ENCODE measurements around the gene ST6GAL1. TPM values are rescaled to one million over a fixed set of nuclear protein-coding genes. Genes with fewer than 3 reads are reported as not detected.

ST6GAL1 gene
- total and polyA plus RNA-seq, 2 of the 13 experiments (the other 11 are each of a cell fraction or from before 2014, with no cell fraction given): 79.9 to 164 TPM

DNA sequence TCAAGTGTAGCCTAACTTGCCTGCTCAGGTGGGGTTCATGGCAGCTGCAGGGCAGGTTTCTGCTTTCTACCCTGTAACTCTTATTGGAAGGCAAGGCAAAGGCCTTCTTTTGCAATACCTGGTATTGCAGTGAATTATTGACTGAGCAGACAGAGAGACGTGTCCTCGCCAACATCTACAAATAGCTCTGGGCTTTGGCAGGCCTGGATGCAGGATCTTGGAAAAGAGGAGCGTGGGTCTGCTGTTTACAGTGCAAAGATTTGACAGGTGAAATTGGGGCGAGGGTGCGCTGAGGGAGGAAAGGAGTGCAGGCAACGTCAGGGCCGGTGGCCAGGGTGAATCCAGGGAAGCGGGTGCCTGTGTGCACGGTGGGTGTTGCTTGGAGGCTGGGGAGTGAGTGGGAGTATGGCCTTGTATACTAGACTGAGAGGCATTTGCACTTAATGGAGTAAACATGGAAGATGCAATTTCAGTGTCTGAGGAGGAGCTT is 44.5 kb downstream of the ST6GAL1 start (continued):
- TF ChIP-seq, protein P1, sequence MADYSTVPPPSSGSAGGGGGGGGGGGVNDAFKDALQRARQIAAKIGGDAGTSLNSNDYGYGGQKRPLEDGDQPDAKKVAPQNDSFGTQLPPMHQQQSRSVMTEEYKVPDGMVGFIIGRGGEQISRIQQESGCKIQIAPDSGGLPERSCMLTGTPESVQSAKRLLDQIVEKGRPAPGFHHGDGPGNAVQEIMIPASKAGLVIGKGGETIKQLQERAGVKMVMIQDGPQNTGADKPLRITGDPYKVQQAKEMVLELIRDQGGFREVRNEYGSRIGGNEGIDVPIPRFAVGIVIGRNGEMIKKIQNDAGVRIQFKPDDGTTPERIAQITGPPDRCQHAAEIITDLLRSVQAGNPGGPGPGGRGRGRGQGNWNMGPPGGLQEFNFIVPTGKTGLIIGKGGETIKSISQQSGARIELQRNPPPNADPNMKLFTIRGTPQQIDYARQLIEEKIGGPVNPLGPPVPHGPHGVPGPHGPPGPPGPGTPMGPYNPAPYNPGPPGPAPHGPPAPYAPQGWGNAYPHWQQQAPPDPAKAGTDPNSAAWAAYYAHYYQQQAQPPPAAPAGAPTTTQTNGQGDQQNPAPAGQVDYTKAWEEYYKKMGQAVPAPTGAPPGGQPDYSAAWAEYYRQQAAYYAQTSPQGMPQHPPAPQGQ (CRISPR knock-in tag; IDR thresholded peaks at IDR 0.05; ENCODE audit: borderline replicate concordance): no peak
- TF ChIP-seq MEIS1 (CRISPR knock-in tag; IDR thresholded peaks at IDR 0.05; ENCODE audit: borderline replicate concordance): peak; percentile 90; the same call in 1 of the 2 replicates
- no peak for TF ChIP-seq SMAD1 (CRISPR knock-in tag; IDR thresholded peaks at IDR 0.05; ENCODE audit: borderline replicate concordance, low read depth)
- TF ChIP-seq, protein P2, sequence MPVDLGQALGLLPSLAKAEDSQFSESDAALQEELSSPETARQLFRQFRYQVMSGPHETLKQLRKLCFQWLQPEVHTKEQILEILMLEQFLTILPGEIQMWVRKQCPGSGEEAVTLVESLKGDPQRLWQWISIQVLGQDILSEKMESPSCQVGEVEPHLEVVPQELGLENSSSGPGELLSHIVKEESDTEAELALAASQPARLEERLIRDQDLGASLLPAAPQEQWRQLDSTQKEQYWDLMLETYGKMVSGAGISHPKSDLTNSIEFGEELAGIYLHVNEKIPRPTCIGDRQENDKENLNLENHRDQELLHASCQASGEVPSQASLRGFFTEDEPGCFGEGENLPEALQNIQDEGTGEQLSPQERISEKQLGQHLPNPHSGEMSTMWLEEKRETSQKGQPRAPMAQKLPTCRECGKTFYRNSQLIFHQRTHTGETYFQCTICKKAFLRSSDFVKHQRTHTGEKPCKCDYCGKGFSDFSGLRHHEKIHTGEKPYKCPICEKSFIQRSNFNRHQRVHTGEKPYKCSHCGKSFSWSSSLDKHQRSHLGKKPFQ (CRISPR knock-in tag; IDR thresholded peaks at IDR 0.05; ENCODE audit: insufficient replicate concordance): no peak
- no peak for TF ChIP-seq PAWR (CRISPR knock-in tag; IDR thresholded peaks at IDR 0.05; ENCODE audit: borderline replicate concordance)
- TF ChIP-seq, protein P3, sequence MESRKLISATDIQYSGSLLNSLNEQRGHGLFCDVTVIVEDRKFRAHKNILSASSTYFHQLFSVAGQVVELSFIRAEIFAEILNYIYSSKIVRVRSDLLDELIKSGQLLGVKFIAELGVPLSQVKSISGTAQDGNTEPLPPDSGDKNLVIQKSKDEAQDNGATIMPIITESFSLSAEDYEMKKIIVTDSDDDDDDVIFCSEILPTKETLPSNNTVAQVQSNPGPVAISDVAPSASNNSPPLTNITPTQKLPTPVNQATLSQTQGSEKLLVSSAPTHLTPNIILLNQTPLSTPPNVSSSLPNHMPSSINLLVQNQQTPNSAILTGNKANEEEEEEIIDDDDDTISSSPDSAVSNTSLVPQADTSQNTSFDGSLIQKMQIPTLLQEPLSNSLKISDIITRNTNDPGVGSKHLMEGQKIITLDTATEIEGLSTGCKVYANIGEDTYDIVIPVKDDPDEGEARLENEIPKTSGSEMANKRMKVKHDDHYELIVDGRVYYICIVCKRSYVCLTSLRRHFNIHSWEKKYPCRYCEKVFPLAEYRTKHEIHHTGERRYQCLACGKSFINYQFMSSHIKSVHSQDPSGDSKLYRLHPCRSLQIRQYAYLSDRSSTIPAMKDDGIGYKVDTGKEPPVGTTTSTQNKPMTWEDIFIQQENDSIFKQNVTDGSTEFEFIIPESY (CRISPR knock-in tag; IDR thresholded peaks at IDR 0.05): 0 out of 2 replicates have a peak, but pooled peaks have one; percentile 47
- TF ChIP-seq KDM1A (CRISPR knock-in tag; IDR thresholded peaks at IDR 0.05): no peak
- peak; percentile 75; the same call in 1 of the 2 replicates for TF ChIP-seq IRF2 (CRISPR knock-in tag; IDR thresholded peaks at IDR 0.05)
- TF ChIP-seq ZSCAN29 (CRISPR knock-in tag; conservative IDR thresholded peaks at IDR 0.05): peak; percentile 85; the same call in 1 of the 2 replicates
- no peak for TF ChIP-seq ZKSCAN5 (CRISPR knock-in tag; IDR thresholded peaks at IDR 0.05)
- no peak for TF ChIP-seq ZSCAN20 (CRISPR knock-in tag; IDR thresholded peaks at IDR 0.05; ENCODE audit: borderline replicate concordance)
- peak; percentile 90 for TF ChIP-seq ZEB1 (IDR thresholded peaks at IDR 0.05; ENCODE audit: insufficient replicate concordance, low read depth)
- no peak for TF ChIP-seq ZNF782 (CRISPR knock-in tag; IDR thresholded peaks at IDR 0.05; ENCODE audit: borderline replicate concordance)
- no peak for TF ChIP-seq ZNF569 (CRISPR knock-in tag; IDR thresholded peaks at IDR 0.05; ENCODE audit: borderline replicate concordance)
- TF ChIP-seq SPEN (CRISPR knock-in tag; IDR thresholded peaks at IDR 0.05; ENCODE audit: low read depth): peak; percentile 79
- TF ChIP-seq MTF1 (CRISPR knock-in tag; IDR thresholded peaks at IDR 0.05): no peak
- no peak for TF ChIP-seq ZNF20 (CRISPR knock-in tag; IDR thresholded peaks at IDR 0.05)
- TF ChIP-seq, protein P4, sequence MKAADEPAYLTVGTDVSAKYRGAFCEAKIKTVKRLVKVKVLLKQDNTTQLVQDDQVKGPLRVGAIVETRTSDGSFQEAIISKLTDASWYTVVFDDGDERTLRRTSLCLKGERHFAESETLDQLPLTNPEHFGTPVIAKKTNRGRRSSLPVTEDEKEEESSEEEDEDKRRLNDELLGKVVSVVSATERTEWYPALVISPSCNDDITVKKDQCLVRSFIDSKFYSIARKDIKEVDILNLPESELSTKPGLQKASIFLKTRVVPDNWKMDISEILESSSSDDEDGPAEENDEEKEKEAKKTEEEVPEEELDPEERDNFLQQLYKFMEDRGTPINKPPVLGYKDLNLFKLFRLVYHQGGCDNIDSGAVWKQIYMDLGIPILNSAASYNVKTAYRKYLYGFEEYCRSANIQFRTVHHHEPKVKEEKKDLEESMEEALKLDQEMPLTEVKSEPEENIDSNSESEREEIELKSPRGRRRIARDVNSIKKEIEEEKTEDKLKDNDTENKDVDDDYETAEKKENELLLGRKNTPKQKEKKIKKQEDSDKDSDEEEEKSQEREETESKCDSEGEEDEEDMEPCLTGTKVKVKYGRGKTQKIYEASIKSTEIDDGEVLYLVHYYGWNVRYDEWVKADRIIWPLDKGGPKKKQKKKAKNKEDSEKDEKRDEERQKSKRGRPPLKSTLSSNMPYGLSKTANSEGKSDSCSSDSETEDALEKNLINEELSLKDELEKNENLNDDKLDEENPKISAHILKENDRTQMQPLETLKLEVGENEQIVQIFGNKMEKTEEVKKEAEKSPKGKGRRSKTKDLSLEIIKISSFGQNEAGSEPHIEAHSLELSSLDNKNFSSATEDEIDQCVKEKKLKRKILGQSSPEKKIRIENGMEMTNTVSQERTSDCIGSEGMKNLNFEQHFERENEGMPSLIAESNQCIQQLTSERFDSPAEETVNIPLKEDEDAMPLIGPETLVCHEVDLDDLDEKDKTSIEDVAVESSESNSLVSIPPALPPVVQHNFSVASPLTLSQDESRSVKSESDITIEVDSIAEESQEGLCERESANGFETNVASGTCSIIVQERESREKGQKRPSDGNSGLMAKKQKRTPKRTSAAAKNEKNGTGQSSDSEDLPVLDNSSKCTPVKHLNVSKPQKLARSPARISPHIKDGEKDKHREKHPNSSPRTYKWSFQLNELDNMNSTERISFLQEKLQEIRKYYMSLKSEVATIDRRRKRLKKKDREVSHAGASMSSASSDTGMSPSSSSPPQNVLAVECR (CRISPR knock-in tag; IDR thresholded peaks at IDR 0.05; ENCODE audit: borderline replicate concordance): peak; percentile 80; the same call in 1 of the 2 replicates
- TF ChIP-seq ZNF768 (CRISPR knock-in tag; IDR thresholded peaks at IDR 0.05): no peak
- no peak for TF ChIP-seq SRSF9 (IDR thresholded peaks at IDR 0.05; ENCODE audit: borderline replicate concordance, insufficient read depth, low read depth, low read length, poor library complexity, severe bottlenecking)

All from HepG2 (cell line).